GM23248 (cell line): ENCODE measurements around the gene CDKN3. TPM values are rescaled to one million over a fixed set of nuclear protein-coding genes. Genes with fewer than 3 reads are reported as not detected.
A peak's percentile ranks its signal among the peaks of the same experiment; 100 is the strongest.
"Not testable (repeated sequence)": the region's sequence is repeated elsewhere in the genome, so short reads cannot be mapped to it uniquely, and the experiment has no call there.

ENCODE experiments used
- DNase-seq: peaks from one replicate; pipeline ENCODE4 v3.0.0-alpha.2; 2015
- H2AFZ ChIP-seq: fragments of 200-600 bp; sonication (generic); 2 replicates; pipeline ENCODE4 v1.6.1; 2016; ENCODE audit warnings: antibody characterized with exemption
- H3F3A ChIP-seq: fragments of 200-600 bp; sonication (generic); 2 replicates; pipeline ENCODE4 v1.6.1; 2016; ENCODE audit warnings: mild to moderate bottlenecking, antibody characterized with exemption, mixed run types; ENCODE audit not compliant: insufficient read depth
- H3K27ac ChIP-seq: fragments of 200-600 bp; sonication (generic); 2 replicates; pipeline ENCODE4 v1.5.1; 2016; ENCODE audit warnings: mild to moderate bottlenecking
- H3K27me3 ChIP-seq: fragments of 200-600 bp; sonication (generic); replicated peaks from 2 replicates; pipeline ENCODE4 v1.6.1; 2016; ENCODE audit warnings: mild to moderate bottlenecking; ENCODE audit not compliant: insufficient read depth
- H3K36me3 ChIP-seq: fragments of 200-600 bp; sonication (generic); 2 replicates; pipeline ENCODE4 v1.6.1; 2016; ENCODE audit warnings: low read depth, mild to moderate bottlenecking
- H3K4me1 ChIP-seq: fragments of 200-600 bp; sonication (generic); 2 replicates; pipeline ENCODE4 v1.6.1; 2016; ENCODE audit warnings: mild to moderate bottlenecking; ENCODE audit not compliant: insufficient read depth
- H3K4me2 ChIP-seq: fragments of 200-600 bp; sonication (generic); one replicate; pipeline ENCODE4 v1.6.1; 2016; ENCODE audit warnings: mild to moderate bottlenecking; ENCODE audit not compliant: unreplicated experiment
- H3K4me3 ChIP-seq: fragments of 200-600 bp; sonication (generic); 2 replicates; pipeline ENCODE4 v1.5.1; 2016; ENCODE audit warnings: mild to moderate bottlenecking
- H3K79me2 ChIP-seq: fragments of 200-600 bp; sonication (generic); 2 replicates; pipeline ENCODE4 v1.6.1; 2016; ENCODE audit warnings: mild to moderate bottlenecking; ENCODE audit not compliant: insufficient read depth
- H3K9ac ChIP-seq: fragments of 200-600 bp; sonication (generic); 2 replicates; pipeline ENCODE4 v1.6.1; 2016; ENCODE audit warnings: mild to moderate bottlenecking
- H3K9me2 ChIP-seq: fragments of 200-600 bp; sonication (generic); 2 replicates; pipeline ENCODE4 v1.6.1; 2016; ENCODE audit warnings: mixed run types, mild to moderate bottlenecking, moderate library complexity; ENCODE audit not compliant: insufficient read depth
- H3K9me3 ChIP-seq: fragments of 200-600 bp; sonication (generic); one replicate; pipeline ENCODE4 v1.6.1; 2017; ENCODE audit warnings: low read depth
- H4K20me1 ChIP-seq: fragments of 200-600 bp; sonication (generic); 2 replicates; pipeline ENCODE4 v1.6.0; 2016; ENCODE audit not compliant: insufficient read depth
- EZH2 ChIP-seq: fragments of 200-600 bp; sonication (generic); IDR thresholded peaks from 2 replicates; pipeline ENCODE4 v1.6.1; 2018; ENCODE audit warnings: antibody characterized with exemption, mild to moderate bottlenecking; ENCODE audit not compliant: insufficient read depth, poor library complexity, severe bottlenecking
- EZH2phosphoT487 ChIP-seq: fragments of 200-600 bp; sonication (generic); IDR thresholded peaks from 2 replicates; pipeline ENCODE4 v1.6.1; 2018; ENCODE audit warnings: antibody characterized with exemption, moderate library complexity, mild to moderate bottlenecking, low read depth; ENCODE audit not compliant: insufficient read depth
- WGBS, 2 experiments: methylation state at CpG; one replicate each; pipeline ENCODE4 v1.1.6; 2015 to 2017; ENCODE audit warnings: low lambda C conversion rate in 2 of 2, low coverage in 1 of 2; ENCODE audit errors: missing lambda C conversion rate in 2 of 2; 5-methylcytosine and 5-hydroxymethylcytosine counted together
- in situ Hi-C: fragments of 300-500 bp; cut with MboI; formaldehyde crosslinking; loops from 2 replicates; pipeline ENCODE4 v1.15.0; 2020
- polyA plus RNA-seq: library from polyadenylated mRNA; unstranded; fragments of >200 nt; fragmentation: Nextera tagmentation; extraction: Ambion mirVana; gene quantifications from 2 replicates; pipeline ENCODE4 v1.2.1, GENCODE V29; 2016
- total RNA-seq: library from RNA; depleted of rRNA; stranded (reverse); fragments of >200 nt; shearing (Covaris generic); gene quantifications from 2 replicates; pipeline ENCODE4 v1.2.3, GENCODE V29; 2014

The CDKN3 gene
- total and polyA plus RNA-seq, 2 experiments from 2014 or later, result 20.1 to 41.8 TPM

- DNase-seq, result peak; percentile 98
- Histone ChIP-seq H3F3A (peaks cover 17% of the 10 kb centered on the region), H3K27ac (peak within 1 kb of the TSS; percentile 94), H3K9me3 (no peaks in the 10 kb centered on the region), H2AFZ (peak within 1 kb of the TSS; percentile 97), H3K4me3 (peak within 1 kb of the TSS; percentile 95), H3K4me2 (peak within 1 kb of the TSS; percentile 89), H3K9me2 (no peaks in the 10 kb centered on the region), H3K9ac (peak within 1 kb of the TSS; percentile 94), H3K36me3 (no peaks in the 10 kb centered on the region), H3K27me3 (no peaks in the 10 kb centered on the region), H4K20me1 (no peaks in the 10 kb centered on the region), H3K79me2 (peaks cover 45% of the 10 kb centered on the region), H3K4me1 (peaks cover 36% of the 10 kb centered on the region)
- 1 to 2% methylated on average over 90 to 91 of the region's 100 CpGs for WGBS, 2 experiments
- TF ChIP-seq EZH2 (no peak), EZH2phosphoT487 (no peak)
- in situ Hi-C loops, result no loop called here
These were observed 44.4 kb downstream of the CDKN3 start, which contains the start of gene CNIH1 for GRCh38 chr14:54440873-54441868. Gene CNIH1, minus strand, starts transcription at chr14:54441374. Its CDS starts 47 bp downstream, at chr14:54441327.

DNA sequence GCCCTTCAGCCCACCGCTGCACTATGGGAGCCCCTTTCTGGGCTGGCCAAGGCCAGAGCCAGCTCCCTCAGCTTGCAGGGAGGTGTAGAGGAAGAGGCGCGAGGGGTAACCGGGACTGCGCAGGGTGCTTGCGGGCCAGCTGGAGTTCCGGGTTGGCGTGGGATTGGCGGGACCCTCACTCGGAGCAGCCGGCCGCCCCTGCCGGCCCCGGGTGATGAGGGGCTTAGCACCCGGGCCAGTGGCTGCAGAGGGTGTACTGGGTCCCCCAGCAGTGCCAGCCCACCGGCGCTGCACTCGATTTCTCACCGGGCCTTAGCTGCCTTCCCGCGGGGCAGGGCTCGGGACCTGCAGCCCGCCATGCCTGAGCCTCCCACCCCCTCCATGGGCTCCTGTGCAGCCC is 46.2 kb downstream of the CDKN3 start:
- in situ Hi-C loops, result not testable (repeated sequence)

DNA sequence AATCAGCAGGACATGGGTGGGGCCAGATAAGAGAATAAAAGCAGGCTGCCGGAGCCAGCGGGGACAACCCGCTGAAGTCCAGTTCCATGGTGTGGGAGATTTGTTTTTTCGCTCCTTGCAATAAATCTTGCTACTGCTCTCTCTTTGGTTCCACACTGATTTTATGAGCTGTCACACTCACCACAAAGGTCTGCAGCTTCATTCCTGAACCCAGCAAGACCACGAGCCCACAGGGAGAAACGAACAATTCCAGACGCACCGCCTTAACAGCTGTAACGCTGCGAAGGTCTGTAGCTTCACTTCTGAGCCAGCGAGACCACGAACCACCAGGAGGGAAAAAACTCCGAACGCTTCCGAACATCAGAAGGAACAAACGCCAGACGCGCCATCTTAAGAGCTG is 47.2 kb downstream of the CDKN3 start:
- WGBS, 2 experiments, result 41% methylated on average over 18 of the region's 18 CpGs
- Histone ChIP-seq H4K20me1 (no peaks in the 10 kb centered on the region), H3K9ac (no peak overlapping the region), H3K4me3 (no peak overlapping the region), H2AFZ (peak overlapping the region; percentile 64), H3K9me2 (no peaks in the 10 kb centered on the region), H3K4me2 (peak overlapping the region; percentile 52), H3K9me3 (no peaks in the 10 kb centered on the region), H3K4me1 (peaks cover 36% of the 10 kb centered on the region), H3K36me3 (no peaks in the 10 kb centered on the region), H3K27me3 (no peaks in the 10 kb centered on the region), H3F3A (peaks cover 23% of the 10 kb centered on the region), H3K79me2 (peaks cover 17% of the 10 kb centered on the region), H3K27ac (no peak overlapping the region)
- DNase-seq, result peak; percentile 28
- in situ Hi-C loops, result no loop called here
- TF ChIP-seq EZH2, result no peak

More for the DNA sequence above, 46.2 kb downstream of the CDKN3 start:
- H3K9ac ChIP-seq, H3K9me3 ChIP-seq, H2AFZ ChIP-seq, H3K4me3 ChIP-seq, H3K36me3 ChIP-seq, H3K27me3 ChIP-seq, H3K4me2 ChIP-seq, H3K9me2 ChIP-seq, H4K20me1 ChIP-seq, DNase-seq, H3K27ac ChIP-seq: not testable (repeated sequence)
- Histone ChIP-seq H3K79me2 (peaks cover 28% of the 10 kb centered on the region), H3F3A (peaks cover 23% of the 10 kb centered on the region), H3K4me1 (peaks cover 42% of the 10 kb centered on the region)
- WGBS, 2 experiments, result 95 to 100% methylated on average over 7 to 23 of the region's 23 CpGs

GRCh38 chr14:54444681-54445080 is 47.9 kb downstream of the CDKN3 start:
- no peaks in the 10 kb centered on the region for H4K20me1 ChIP-seq
- 12 to 19% methylated on average over 7 of the region's 7 CpGs for WGBS, 2 experiments
- no peaks in the 10 kb centered on the region for H3K36me3 ChIP-seq
- H3F3A ChIP-seq, result peaks cover 25% of the 10 kb centered on the region
- H3K9ac ChIP-seq, result no peak overlapping the region
- TF ChIP-seq EZH2, result no peak
- no peak for TF ChIP-seq EZH2phosphoT487
- in situ Hi-C loops, result no loop called here
- no peaks in the 10 kb centered on the region for H3K9me3 ChIP-seq
- H3K4me3 ChIP-seq, result peak overlapping the region; percentile 35; the same call in 1 of the 2 replicates
- H2AFZ ChIP-seq, result peak overlapping the region; percentile 64
- no peaks in the 10 kb centered on the region for H3K27me3 ChIP-seq
- H3K4me1 ChIP-seq, result peaks cover 33% of the 10 kb centered on the region
- H3K79me2 ChIP-seq, result peaks cover 10% of the 10 kb centered on the region
- H3K4me2 ChIP-seq, result peak overlapping the region; percentile 52
- H3K9me2 ChIP-seq, result no peaks in the 10 kb centered on the region
- H3K27ac ChIP-seq, result 0 out of 2 replicates have a peak overlapping the region, but pooled peaks have one; percentile 16
- peak; percentile 67 for DNase-seq
